ENCODE data around the gene RIMBP3B.
"Not testable (repeated sequence)": the region's sequence is repeated elsewhere in the genome, so short reads cannot be mapped to it uniquely, and the experiment has no call there.

- not testable (repeated sequence) for TF ChIP-seq EZH2 (IDR thresholded peaks at IDR 0.05); POLR2A (IDR thresholded peaks at IDR 0.05; ENCODE audit: borderline replicate concordance, extremely low read depth, insufficient read depth, insufficient read length); FOSL1 (IDR thresholded peaks at IDR 0.05; ENCODE audit: low read depth); CEBPB (IDR thresholded peaks at IDR 0.05; ENCODE audit: low read depth); JUND (IDR thresholded peaks at IDR 0.05); ZNF274 (IDR thresholded peaks at IDR 0.05; ENCODE audit: low read depth, low read length); POLR2AphosphoS5 (IDR thresholded peaks at IDR 0.05; ENCODE audit: low read depth, low read length); SP1 (IDR thresholded peaks at IDR 0.05; ENCODE audit: low read depth); TCF7L2 (IDR thresholded peaks at IDR 0.05; ENCODE audit: borderline replicate concordance, extremely low read depth, insufficient read depth, insufficient read length); SIN3A (IDR thresholded peaks at IDR 0.05; ENCODE audit: low read depth); RAD21 (IDR thresholded peaks at IDR 0.05; ENCODE audit: low read depth)
- TF ChIP-seq, protein P1, sequence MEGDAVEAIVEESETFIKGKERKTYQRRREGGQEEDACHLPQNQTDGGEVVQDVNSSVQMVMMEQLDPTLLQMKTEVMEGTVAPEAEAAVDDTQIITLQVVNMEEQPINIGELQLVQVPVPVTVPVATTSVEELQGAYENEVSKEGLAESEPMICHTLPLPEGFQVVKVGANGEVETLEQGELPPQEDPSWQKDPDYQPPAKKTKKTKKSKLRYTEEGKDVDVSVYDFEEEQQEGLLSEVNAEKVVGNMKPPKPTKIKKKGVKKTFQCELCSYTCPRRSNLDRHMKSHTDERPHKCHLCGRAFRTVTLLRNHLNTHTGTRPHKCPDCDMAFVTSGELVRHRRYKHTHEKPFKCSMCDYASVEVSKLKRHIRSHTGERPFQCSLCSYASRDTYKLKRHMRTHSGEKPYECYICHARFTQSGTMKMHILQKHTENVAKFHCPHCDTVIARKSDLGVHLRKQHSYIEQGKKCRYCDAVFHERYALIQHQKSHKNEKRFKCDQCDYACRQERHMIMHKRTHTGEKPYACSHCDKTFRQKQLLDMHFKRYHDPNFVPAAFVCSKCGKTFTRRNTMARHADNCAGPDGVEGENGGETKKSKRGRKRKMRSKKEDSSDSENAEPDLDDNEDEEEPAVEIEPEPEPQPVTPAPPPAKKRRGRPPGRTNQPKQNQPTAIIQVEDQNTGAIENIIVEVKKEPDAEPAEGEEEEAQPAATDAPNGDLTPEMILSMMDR (IDR thresholded peaks at IDR 0.05 in 2 of 3, conservative IDR thresholded peaks at IDR 0.05 in 1 of 3; ENCODE audit: borderline replicate concordance in 1 of 3, insufficient read depth in 1 of 3, low read depth in 2 of 3, low read length in 2 of 3): not testable (repeated sequence)
These were observed 32.8 kb downstream of the RIMBP3B start for GRCh38 chr22:21416375-21416774.

Data from HCT116 (cell line).